HL-60/S4 treated with retinoic acid at 250 ng/mL for 4 days and 3 days (cell line): Measurements from ENCODE around the gene EXOSC5.

Experiments used
- in situ Hi-C: fragments of 300-500 bp; cut with MboI; formaldehyde crosslinking; loops from 2 replicates; pipeline ENCODE4 v1.7.0; 2022; ENCODE audit warnings: low sequenced_read_pairs

Gene EXOSC5

GRCh38 chr19:41426952-41427646, 29.9 kb upstream of the EXOSC5 start, which contains the start of gene B3GNT8:
Gene B3GNT8 (minus strand): TSS chr19:41427374. CDS start chr19:41426778, 596 bp downstream.
- in situ Hi-C loops = no loop called here

GRCh38 chr19:41426116-41426841, 29.1 kb upstream of the EXOSC5 start:
- in situ Hi-C loops = no loop called here

- in situ Hi-C loops = no loop called here
Measured at GRCh38 chr19:41425174-41426115, 28.3 kb upstream of the EXOSC5 start.

- in situ Hi-C loops = no loop called here
Measured at GRCh38 chr19:41424335-41425173, 27.4 kb upstream of the EXOSC5 start.

GRCh38 chr19:41422955-41423354, 25.8 kb upstream of the EXOSC5 start:
- in situ Hi-C loops = no loop called here

- in situ Hi-C loops = no loop called here
Measured at GRCh38 chr19:41422456-41422855, 25.3 kb upstream of the EXOSC5 start.

GRCh38 chr19:41421973-41422372, 24.8 kb upstream of the EXOSC5 start:
- in situ Hi-C loops = no loop called here

GRCh38 chr19:41421314-41421713, 24.2 kb upstream of the EXOSC5 start:
- in situ Hi-C loops = no loop called here

GRCh38 chr19:41420101-41420880, 23.1 kb upstream of the EXOSC5 start:
- in situ Hi-C loops = no loop called here

- in situ Hi-C loops = no loop called here
Measured at GRCh38 chr19:41416194-41416674, 19.1 kb upstream of the EXOSC5 start.

GRCh38 chr19:41415154-41415571, 18.0 kb upstream of the EXOSC5 start:
- in situ Hi-C loops = no loop called here

GRCh38 chr19:41414461-41414860, 17.3 kb upstream of the EXOSC5 start:
- in situ Hi-C loops = no loop called here

GRCh38 chr19:41413947-41414346, 16.8 kb upstream of the EXOSC5 start:
- in situ Hi-C loops = no loop called here

GRCh38 chr19:41412953-41413352, 15.8 kb upstream of the EXOSC5 start:
- in situ Hi-C loops = no loop called here

- in situ Hi-C loops = no loop called here
Measured at GRCh38 chr19:41411968-41412265, 14.8 kb upstream of the EXOSC5 start.

- in situ Hi-C loops = no loop called here
Measured at GRCh38 chr19:41411100-41411967, 14.2 kb upstream of the EXOSC5 start.

GRCh38 chr19:41410336-41411054, 13.3 kb upstream of the EXOSC5 start:
- in situ Hi-C loops = no loop called here

GRCh38 chr19:41409288-41409687, 12.1 kb upstream of the EXOSC5 start:
- in situ Hi-C loops = no loop called here
